HEK293 (cell line): ENCODE measurements around the gene FAM180A.

Experiments used
- CTCF ChIA-PET: fragments of 350-600 bp; formaldehyde crosslinking; extraction: SDS; loops from one replicate; lab custom pipeline; 2021; ENCODE audit warnings: antibody characterized with exemption; lab: Yijun Ruan, JAX
- POLR2A ChIA-PET: fragments of 300-600 bp; formaldehyde crosslinking; extraction: SDS; loops from one replicate; lab custom pipeline; 2020; ENCODE audit warnings: antibody characterized with exemption, inconsistent platforms; lab: Yijun Ruan, JAX
- H3K27ac ChIP-seq: fragments of 200-500 bp; sonication (Bioruptor generic); 2 replicates; pipeline ENCODE4 v1.5.1; 2014; ENCODE audit warnings: low read depth, low read length, control low read depth, inconsistent platforms; ENCODE audit errors: extremely low read depth
- H3K36me3 ChIP-seq, 2 experiments: fragments of 200-500 bp in 1 of 2; sonication (Bioruptor generic) in 1 of 2; 1 replicate in 1 of 2; 2 replicates in 1 of 2; pipeline ENCODE4 v1.5.1; 2014 to 2017; ENCODE audit warnings: inconsistent platforms in 2 of 2, low read length in 2 of 2; ENCODE audit not compliant: control insufficient read depth in 2 of 2, insufficient read depth in 1 of 2
- H3K4me1 ChIP-seq: fragments of 200-500 bp; sonication (Bioruptor generic); 2 replicates; pipeline ENCODE4 v1.5.1; 2014; ENCODE audit warnings: mild to moderate bottlenecking, low read length, inconsistent platforms; ENCODE audit not compliant: control insufficient read depth, insufficient read depth
- H3K4me3 ChIP-seq: 2 replicates; pipeline ENCODE4 v1.5.1; 2011; ENCODE audit warnings: low read depth, mild to moderate bottlenecking, control low read depth, low read length, moderate library complexity
- H3K9me3 ChIP-seq: fragments of 200-500 bp; sonication (Bioruptor generic); 2 replicates; pipeline ENCODE4 v1.5.1; 2014; ENCODE audit warnings: low read depth, low read length, inconsistent platforms; ENCODE audit not compliant: control insufficient read depth, insufficient read depth
- FEZF1 ChIP-seq: fragments of 450-650 bp; formaldehyde crosslinking; IDR thresholded peaks from 2 replicates; pipeline ENCODE4 v1.5.1; 2016; ENCODE audit warnings: missing biosample characterization, missing genetic modification characterization
- GLIS1 ChIP-seq: fragments of 450-650 bp; formaldehyde crosslinking; IDR thresholded peaks from 2 replicates; pipeline ENCODE4 v1.5.1; 2016; ENCODE audit warnings: missing biosample characterization, missing genetic modification characterization
- IKZF3 ChIP-seq: fragments of 450-650 bp; IDR thresholded peaks from 2 replicates; pipeline ENCODE4 v1.5.0; 2018; ENCODE audit warnings: missing biosample characterization, mild to moderate bottlenecking, missing genetic modification characterization, moderate library complexity
- KLF16 ChIP-seq: fragments of 450-650 bp; formaldehyde crosslinking; IDR thresholded peaks from 2 replicates; pipeline ENCODE4 v1.5.1; 2017; ENCODE audit warnings: missing biosample characterization, missing genetic modification characterization
- OSR2 ChIP-seq: fragments of 450-650 bp; formaldehyde crosslinking; IDR thresholded peaks from 2 replicates; pipeline ENCODE4 v1.5.1; 2016; ENCODE audit warnings: missing biosample characterization, missing genetic modification characterization
- PRDM1 ChIP-seq: fragments of 450-650 bp; formaldehyde crosslinking; IDR thresholded peaks from 2 replicates; pipeline ENCODE4; 2016; ENCODE audit warnings: missing biosample characterization, missing genetic modification characterization
- SCRT1 ChIP-seq: fragments of 450-650 bp; formaldehyde crosslinking; IDR thresholded peaks from 2 replicates; pipeline ENCODE4 v1.5.1; 2016; ENCODE audit warnings: missing biosample characterization, missing genetic modification characterization, borderline replicate concordance
- SP7 ChIP-seq: fragments of 450-650 bp; formaldehyde crosslinking; IDR thresholded peaks from 2 replicates; pipeline ENCODE4 v1.5.1; 2016; ENCODE audit warnings: missing biosample characterization, missing genetic modification characterization
- TRIM28 ChIP-seq: IDR thresholded peaks from 2 replicates; pipeline ENCODE4 v1.6.1; 2011; ENCODE audit warnings: low read length, control low read depth, borderline replicate concordance
- WT1 ChIP-seq: fragments of 450-650 bp; formaldehyde crosslinking; IDR thresholded peaks from 2 replicates; pipeline ENCODE4 v1.5.1; 2016; ENCODE audit warnings: missing biosample characterization, missing genetic modification characterization
- ZBTB17 ChIP-seq: fragments of 450-650 bp; formaldehyde crosslinking; IDR thresholded peaks from 2 replicates; pipeline ENCODE4 v1.5.1; 2016; ENCODE audit warnings: missing biosample characterization, missing genetic modification characterization
- ZBTB8A ChIP-seq: fragments of 450-650 bp; formaldehyde crosslinking; IDR thresholded peaks from 2 replicates; pipeline ENCODE4 v1.5.1; 2016; ENCODE audit warnings: missing biosample characterization, missing genetic modification characterization
- ZEB2 ChIP-seq: fragments of 450-650 bp; formaldehyde crosslinking; IDR thresholded peaks from 2 replicates; pipeline ENCODE4 v1.5.1; 2016; ENCODE audit warnings: missing biosample characterization, missing genetic modification characterization
- ZIC2 ChIP-seq: fragments of 450-650 bp; formaldehyde crosslinking; IDR thresholded peaks from 2 replicates; pipeline ENCODE4 v1.5.1; 2016; ENCODE audit warnings: missing biosample characterization, missing genetic modification characterization
- ZNF214 ChIP-seq: fragments of 450-650 bp; formaldehyde crosslinking; IDR thresholded peaks from 2 replicates; pipeline ENCODE4 v1.5.1; 2017; ENCODE audit warnings: missing biosample characterization, mild to moderate bottlenecking, missing genetic modification characterization, borderline replicate concordance
- ZNF223 ChIP-seq: fragments of 450-650 bp; formaldehyde crosslinking; IDR thresholded peaks from 2 replicates; pipeline ENCODE4 v1.5.1; 2016; ENCODE audit warnings: missing biosample characterization, missing genetic modification characterization
- ZNF24 ChIP-seq: fragments of 450-650 bp; formaldehyde crosslinking; IDR thresholded peaks from 2 replicates; pipeline ENCODE4 v1.5.1; 2016; ENCODE audit warnings: missing biosample characterization, missing genetic modification characterization
- ZNF404 ChIP-seq: fragments of 450-650 bp; formaldehyde crosslinking; IDR thresholded peaks from 2 replicates; pipeline ENCODE4 v1.5.1; 2017; ENCODE audit warnings: missing biosample characterization, missing genetic modification characterization
- ZNF423 ChIP-seq: fragments of 450-650 bp; formaldehyde crosslinking; IDR thresholded peaks from 2 replicates; pipeline ENCODE4 v1.5.1; 2016; ENCODE audit warnings: missing biosample characterization, missing genetic modification characterization
- ZNF548 ChIP-seq: fragments of 450-650 bp; formaldehyde crosslinking; IDR thresholded peaks from 2 replicates; pipeline ENCODE4 v1.5.1; 2016; ENCODE audit warnings: missing biosample characterization, missing genetic modification characterization
- ZNF549 ChIP-seq: fragments of 450-650 bp; IDR thresholded peaks from 2 replicates; pipeline ENCODE4 v1.5.1; 2018; ENCODE audit warnings: missing biosample characterization, missing genetic modification characterization, mild to moderate bottlenecking, inconsistent platforms, moderate library complexity
- ZNF600 ChIP-seq: fragments of 450-650 bp; formaldehyde crosslinking; IDR thresholded peaks from 2 replicates; pipeline ENCODE4 v1.5.1; 2016; ENCODE audit warnings: missing biosample characterization, missing genetic modification characterization
- ZNF629 ChIP-seq: fragments of 450-650 bp; formaldehyde crosslinking; IDR thresholded peaks from 2 replicates; pipeline ENCODE4 v1.5.1; 2017; ENCODE audit warnings: missing biosample characterization, missing genetic modification characterization
- ZSCAN30 ChIP-seq: fragments of 450-650 bp; IDR thresholded peaks from 2 replicates; pipeline ENCODE4 v1.5.1; 2018; ENCODE audit warnings: missing biosample characterization, mild to moderate bottlenecking, missing genetic modification characterization, moderate library complexity
- ZXDB ChIP-seq: fragments of 450-650 bp; formaldehyde crosslinking; IDR thresholded peaks from 2 replicates; pipeline ENCODE4 v1.5.1; 2016; ENCODE audit warnings: missing biosample characterization, missing genetic modification characterization
- TF ChIP-seq, protein P1 (sequence below): fragments of 450-650 bp; formaldehyde crosslinking; IDR thresholded peaks from 2 replicates; pipeline ENCODE4 v1.5.1; 2016; ENCODE audit warnings: missing biosample characterization, missing genetic modification characterization
- TF ChIP-seq, protein P2 (sequence below): fragments of 450-650 bp; formaldehyde crosslinking; IDR thresholded peaks from 2 replicates; pipeline ENCODE4 v1.5.1; 2016; ENCODE audit warnings: missing biosample characterization, missing genetic modification characterization

Gene FAM180A

DNA sequence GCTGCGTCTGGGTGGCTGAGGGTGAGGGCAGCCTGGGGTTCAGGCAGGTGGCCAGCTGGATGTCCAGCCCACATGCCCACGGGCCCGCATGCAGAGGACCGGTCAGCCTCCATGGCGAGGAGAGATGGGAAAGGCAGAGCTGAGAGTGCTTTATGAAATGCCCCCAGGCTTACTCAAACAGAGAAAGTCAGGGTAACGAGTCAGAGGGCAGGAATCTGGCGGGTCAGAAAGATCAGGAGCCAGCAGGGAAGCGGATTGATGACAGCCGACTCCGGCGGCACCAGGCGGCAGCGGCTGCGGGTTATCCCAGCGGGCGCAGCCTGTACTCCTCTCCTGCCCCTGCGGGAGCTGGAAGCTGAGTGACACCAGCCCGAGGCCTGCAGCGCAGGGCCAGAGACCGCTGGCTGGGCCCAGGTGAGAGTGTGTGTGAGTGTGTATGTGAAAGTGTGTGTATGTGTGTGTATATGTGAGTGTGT lies 34.0 kb downstream of the FAM180A start:
- Histone ChIP-seq H3K36me3 (peaks cover 0 to 22% of the 10 kb centered on the region in 2 experiments; a peak in 1 of 3 replicates), H3K4me1 (peaks cover 10% of the 10 kb centered on the region), H3K9me3 (no peaks in the 10 kb centered on the region), H3K4me3 (no peak overlapping the region), H3K27ac (no peak overlapping the region; the same call in 1 of the 2 replicates)
- ChIA-PET POLR2A (no interaction called here), CTCF (interaction anchor here (0.5 to 5.0 kb wide), 3 partner anchors 10 to 385 kb away, joined by 4 to 58 read pairs (median 9); no protein-coding TSS in a partner anchor)
- TF ChIP-seq ZNF24 (tag by site-specific recombination): peak; percentile 14; the same call in 1 of the 2 replicates
- no peak for TF ChIP-seq KLF16
- peak; percentile 52; the same call in 1 of the 2 replicates for TF ChIP-seq SP7
- no peak for TF ChIP-seq SCRT1 (tag by site-specific recombination)
- peak; percentile 90 for TF ChIP-seq PRDM1 (tag by site-specific recombination)
- peak; percentile 33; the same call in 1 of the 2 replicates for TF ChIP-seq WT1
- TF ChIP-seq, protein P1, sequence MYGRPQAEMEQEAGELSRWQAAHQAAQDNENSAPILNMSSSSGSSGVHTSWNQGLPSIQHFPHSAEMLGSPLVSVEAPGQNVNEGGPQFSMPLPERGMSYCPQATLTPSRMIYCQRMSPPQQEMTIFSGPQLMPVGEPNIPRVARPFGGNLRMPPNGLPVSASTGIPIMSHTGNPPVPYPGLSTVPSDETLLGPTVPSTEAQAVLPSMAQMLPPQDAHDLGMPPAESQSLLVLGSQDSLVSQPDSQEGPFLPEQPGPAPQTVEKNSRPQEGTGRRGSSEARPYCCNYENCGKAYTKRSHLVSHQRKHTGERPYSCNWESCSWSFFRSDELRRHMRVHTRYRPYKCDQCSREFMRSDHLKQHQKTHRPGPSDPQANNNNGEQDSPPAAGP (tag by site-specific recombination): 0 out of 2 replicates have a peak, but pooled peaks have one; percentile 17
- TF ChIP-seq ZBTB8A (tag by site-specific recombination): peak; percentile 63
- peak; percentile 100 for TF ChIP-seq ZIC2 (tag by site-specific recombination)
- TF ChIP-seq IKZF3: peak; percentile 43; the same call in 1 of the 2 replicates
- TF ChIP-seq ZNF423: peak; percentile 49; the same call in 1 of the 2 replicates
- TF ChIP-seq ZEB2 (tag by site-specific recombination): peak; percentile 39; the same call in 1 of the 2 replicates
- no peak for TF ChIP-seq ZNF404 (tag by site-specific recombination)
- peak; percentile 91 for TF ChIP-seq ZNF600 (tag by site-specific recombination)
- TF ChIP-seq ZSCAN30: peak; percentile 77
- peak; percentile 54; the same call in 1 of the 2 replicates for TF ChIP-seq ZNF629 (tag by site-specific recombination)
- TF ChIP-seq FEZF1 (tag by site-specific recombination): peak; percentile 63
- peak; percentile 97 for TF ChIP-seq OSR2
- no peak for TF ChIP-seq ZNF214 (tag by site-specific recombination)
- TF ChIP-seq ZBTB17 (tag by site-specific recombination): peak; percentile 66
- 0 out of 2 replicates have a peak, but pooled peaks have one; percentile 54 for TF ChIP-seq ZXDB (tag by site-specific recombination)
- no peak for TF ChIP-seq ZNF549
- TF ChIP-seq, protein P2, sequence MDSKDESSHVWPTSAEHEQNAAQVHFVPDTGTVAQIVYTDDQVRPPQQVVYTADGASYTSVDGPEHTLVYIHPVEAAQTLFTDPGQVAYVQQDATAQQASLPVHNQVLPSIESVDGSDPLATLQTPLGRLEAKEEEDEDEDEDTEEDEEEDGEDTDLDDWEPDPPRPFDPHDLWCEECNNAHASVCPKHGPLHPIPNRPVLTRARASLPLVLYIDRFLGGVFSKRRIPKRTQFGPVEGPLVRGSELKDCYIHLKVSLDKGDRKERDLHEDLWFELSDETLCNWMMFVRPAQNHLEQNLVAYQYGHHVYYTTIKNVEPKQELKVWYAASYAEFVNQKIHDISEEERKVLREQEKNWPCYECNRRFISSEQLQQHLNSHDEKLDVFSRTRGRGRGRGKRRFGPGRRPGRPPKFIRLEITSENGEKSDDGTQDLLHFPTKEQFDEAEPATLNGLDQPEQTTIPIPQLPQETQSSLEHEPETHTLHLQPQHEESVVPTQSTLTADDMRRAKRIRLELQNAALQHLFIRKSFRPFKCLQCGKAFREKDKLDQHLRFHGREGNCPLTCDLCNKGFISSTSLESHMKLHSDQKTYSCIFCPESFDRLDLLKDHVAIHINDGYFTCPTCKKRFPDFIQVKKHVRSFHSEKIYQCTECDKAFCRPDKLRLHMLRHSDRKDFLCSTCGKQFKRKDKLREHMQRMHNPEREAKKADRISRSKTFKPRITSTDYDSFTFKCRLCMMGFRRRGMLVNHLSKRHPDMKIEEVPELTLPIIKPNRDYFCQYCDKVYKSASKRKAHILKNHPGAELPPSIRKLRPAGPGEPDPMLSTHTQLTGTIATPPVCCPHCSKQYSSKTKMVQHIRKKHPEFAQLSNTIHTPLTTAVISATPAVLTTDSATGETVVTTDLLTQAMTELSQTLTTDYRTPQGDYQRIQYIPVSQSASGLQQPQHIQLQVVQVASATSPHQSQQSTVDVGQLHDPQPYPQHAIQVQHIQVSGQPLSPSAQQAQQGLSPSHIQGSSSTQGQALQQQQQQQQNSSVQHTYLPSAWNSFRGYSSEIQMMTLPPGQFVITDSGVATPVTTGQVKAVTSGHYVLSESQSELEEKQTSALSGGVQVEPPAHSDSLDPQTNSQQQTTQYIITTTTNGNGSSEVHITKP: 0 out of 2 replicates have a peak, but pooled peaks have one; percentile 7
- TF ChIP-seq TRIM28: peak; percentile 13; the same call in 1 of the 2 replicates
- TF ChIP-seq ZNF548 (tag by site-specific recombination): no peak
- TF ChIP-seq ZNF223: no peak
- TF ChIP-seq GLIS1 (tag by site-specific recombination): peak; percentile 25; the same call in 1 of the 2 replicates
